HepG2 (cell line): ENCODE measurements around the gene ST6GALNAC3. TPM values are rescaled to one million over a fixed set of nuclear protein-coding genes. Genes with fewer than 3 reads are reported as not detected.

ENCODE experiments used
- ATAC-seq: fragments of 200-7000 bp; cut with Tn5 transposase; 3 replicates; pipeline ENCODE4 v1.9.1; 2020; ENCODE audit warnings: mild to moderate bottlenecking, moderate library complexity
- BruUV-seq: library from RNA; stranded (reverse); fragments of 400-500 nt; replicated peaks from 2 replicates; lab custom pipeline; 2021; lab: Mats Ljungman, UMichigan
- CTCF ChIA-PET: fragments of 300-600 bp; formaldehyde crosslinking; extraction: SDS; loops from one replicate; lab custom pipeline; 2021; ENCODE audit warnings: low total read pairs, inconsistent platforms, low intra/inter-chr PET ratio; lab: Yijun Ruan, JAX
- POLR2A ChIA-PET: fragments of 350-600 bp; sonication (Branson Sonifier 250); formaldehyde crosslinking; loops from one replicate; lab custom pipeline; 2020; ENCODE audit warnings: antibody characterized with exemption, inconsistent platforms; lab: Yijun Ruan, JAX
- DNase-seq: peaks from one replicate; pipeline ENCODE4 v3.0.0-alpha.2; 2015; ENCODE audit warnings: low spot score
- FAIRE-seq: peaks from 3 replicates; lab custom pipeline; 2011; peaks lifted over from hg19 to GRCh38; lab: Jason Lieb, UNC
- H2AFZ ChIP-seq: one replicate; pipeline ENCODE4 v1.6.1; 2011; ENCODE audit warnings: low read length, inconsistent platforms
- H3K27ac ChIP-seq: fragments of 300-600 bp; 3 replicates; pipeline ENCODE4 v1.8.0; 2011; ENCODE audit warnings: mixed run types, mild to moderate bottlenecking, mixed read lengths, low read length, inconsistent platforms; ENCODE audit not compliant: insufficient read depth; ENCODE audit errors: extremely low read length
- H3K27me3 ChIP-seq, 2 experiments: fragments of 200-600 bp in 1 of 2; 2 replicates in 1 of 2; 3 replicates in 1 of 2; pipeline versions ENCODE4 v1.6.0 to v1.8.0; 2011; ENCODE audit warnings: low read length in 2 of 2, mild to moderate bottlenecking in 2 of 2, moderate library complexity in 2 of 2, inconsistent platforms in 1 of 2; ENCODE audit not compliant: insufficient read depth in 2 of 2, control insufficient read depth in 1 of 2
- H3K36me3 ChIP-seq, 2 experiments: fragments of 200-600 bp in 1 of 2; replicated peaks in 1 of 2; 2 replicates in 1 of 2; 3 replicates in 1 of 2; pipeline versions ENCODE4 v1.5.1 to v1.8.0; 2011; ENCODE audit warnings: low read length in 2 of 2, inconsistent platforms in 1 of 2; ENCODE audit not compliant: insufficient read depth in 2 of 2, control insufficient read depth in 1 of 2
- H3K4me1 ChIP-seq: 2 replicates; pipeline ENCODE4 v1.5.1; 2012; ENCODE audit warnings: low read length, inconsistent platforms; ENCODE audit not compliant: insufficient read depth
- H3K4me2 ChIP-seq: 2 replicates; pipeline ENCODE4 v1.6.0; 2011; ENCODE audit warnings: low read depth, low read length, inconsistent platforms
- H3K4me3 ChIP-seq, 3 experiments: fragments of 200-600 bp in 1 of 3; sonication (generic), shearing (Covaris generic) in 1 of 3; replicated peaks in 1 of 3; 2 replicates each; pipeline ENCODE4 v1.5.1; 2011 to 2016; ENCODE audit warnings: low read length in 3 of 3, inconsistent platforms in 2 of 3, low read depth in 2 of 3, mild to moderate bottlenecking in 2 of 3, control low read depth in 1 of 3, mixed read lengths in 1 of 3; ENCODE audit not compliant: insufficient read depth in 1 of 3
- H3K79me2 ChIP-seq: one replicate; pipeline ENCODE4 v1.6.1; 2011; ENCODE audit warnings: low read length, inconsistent platforms; ENCODE audit not compliant: insufficient read depth
- H3K9ac ChIP-seq: 2 replicates; pipeline ENCODE4 v1.6.0; 2011; ENCODE audit warnings: mild to moderate bottlenecking, low read depth, low read length, inconsistent platforms; ENCODE audit not compliant: insufficient read depth
- H3K9me3 ChIP-seq: 2 replicates; pipeline ENCODE4 v1.5.1; 2012; ENCODE audit warnings: mild to moderate bottlenecking, low read length
- H4K20me1 ChIP-seq: 2 replicates; pipeline ENCODE4 v1.6.0; 2011; ENCODE audit warnings: inconsistent platforms, mild to moderate bottlenecking, low read length, moderate library complexity; ENCODE audit not compliant: insufficient read depth
- JDP2 ChIP-seq: sonication (generic); formaldehyde crosslinking; IDR thresholded peaks from 2 replicates; pipeline ENCODE4 v1.8.1; 2022; ENCODE audit warnings: missing genetic modification reagents, borderline replicate concordance
- KLF6 ChIP-seq: IDR thresholded peaks from 2 replicates; pipeline ENCODE4 v1.8.0; 2016; ENCODE audit warnings: missing biosample characterization, missing genetic modification reagents
- NR0B2 ChIP-seq: sonication (generic); formaldehyde crosslinking; IDR thresholded peaks from 2 replicates; pipeline ENCODE4 v1.4.0; 2020; ENCODE audit warnings: mild to moderate bottlenecking, missing genetic modification reagents
- RAD21 ChIP-seq: fragments of 450-650 bp; formaldehyde crosslinking; IDR thresholded peaks from 2 replicates; pipeline ENCODE4 v1.5.0; 2020; ENCODE audit warnings: mild to moderate bottlenecking
- SETDB1 ChIP-seq: sonication (generic); formaldehyde crosslinking; IDR thresholded peaks from 2 replicates; pipeline ENCODE4 v1.5.1; 2020; ENCODE audit warnings: missing genetic modification reagents, mild to moderate bottlenecking, borderline replicate concordance
- ZBTB34 ChIP-seq: sonication (generic); formaldehyde crosslinking; IDR thresholded peaks from 2 replicates; pipeline ENCODE4 v1.8.0; 2022; ENCODE audit warnings: mild to moderate bottlenecking, missing genetic modification reagents
- ZFP37 ChIP-seq: sonication (generic); formaldehyde crosslinking; IDR thresholded peaks from 2 replicates; pipeline ENCODE4 v1.4.0; 2020; ENCODE audit warnings: missing genetic modification reagents, borderline replicate concordance
- ZSCAN9 ChIP-seq: IDR thresholded peaks from 2 replicates; pipeline ENCODE4 v1.6.1; 2016; ENCODE audit warnings: borderline replicate concordance
- WGBS: methylation state at CpG from one replicate; pipeline ENCODE4 v1.1.6; 2017; ENCODE audit warnings: low lambda C conversion rate; 5-methylcytosine and 5-hydroxymethylcytosine counted together
- in situ Hi-C: cut with HindIII; loops from 2 replicates; pipeline ENCODE4 v1.10.0; 2017; ENCODE audit warnings: low pct_unique_long_range_greater_than_20kb; ENCODE audit not compliant: extremely low pct_ligation_motif_present
- intact Hi-C: fragments of 100-400 bp; cut with micrococcal nuclease; formaldehyde crosslinking; loops from one replicate; pipeline ENCODE4 v1.10.0; 2022; ENCODE audit not compliant: unreplicated experiment
- polyA plus RNA-seq, 8 experiments: library from polyadenylated mRNA; depleted of rRNA in 3 of 8; stranded (reverse) in 7 of 8; unstranded in 1 of 8; fragments of >200 nt; fragmentation: Illumina TruSeq in 4 of 8; extraction: Trizol in 4 of 8; gene quantifications; 2 replicates each; pipeline versions ENCODE4 v1.2.1 to v1.2.3, GENCODE V29; 2011 to 2016; ENCODE audit warnings: low read depth in 4 of 8, missing spikeins in 1 of 8, mixed read lengths in 1 of 8; ENCODE audit not compliant: insufficient read depth in 1 of 8
- total RNA-seq, 5 experiments: library from RNA; depleted of rRNA; stranded (reverse); fragments of >200 nt; fragmentation: Illumina TruSeq; extraction: Trizol; gene quantifications; 2 replicates each; pipeline ENCODE4 v1.2.3, GENCODE V29; 2016; ENCODE audit warnings: low read depth in 1 of 5

ST6GALNAC3 gene
- total and polyA plus RNA-seq, 2 of the 13 experiments (the other 11 are each of a cell fraction or from before 2014, with no cell fraction given) = not detected

GRCh38 chr1:76351655-76352054 is 277.1 kb downstream of the ST6GALNAC3 start:
- H3K4me3 ChIP-seq = no peak overlapping the region
- no peaks in the 10 kb centered on the region for H4K20me1 ChIP-seq
- H3K36me3 ChIP-seq = no peaks in the 10 kb centered on the region
- no peaks in the 10 kb centered on the region for H3K79me2 ChIP-seq
- H3K27ac ChIP-seq = no peak overlapping the region
- in situ Hi-C loops (no loop called here), intact Hi-C loops (no loop called here)
- H3K4me1 ChIP-seq = no peaks in the 10 kb centered on the region
- no peak overlapping the region for H3K4me2 ChIP-seq
- no peak for FAIRE-seq
- no peaks in the 10 kb centered on the region for H3K27me3 ChIP-seq
- no peak for TF ChIP-seq JDP2 (CRISPR knock-in tag)
- no peaks in the 10 kb centered on the region for H3K9me3 ChIP-seq
- no peak overlapping the region for H3K9ac ChIP-seq
- ATAC-seq = no peak
- no peak overlapping the region for H2AFZ ChIP-seq
- ChIA-PET POLR2A (no interaction called here), CTCF (no interaction called here)
- no peak for DNase-seq
- WGBS = 1% methylated on average over 3 of the region's 3 CpGs
- BruUV-seq = no TSS peak

- CTCF ChIA-PET = no interaction called here
- DNase-seq (no peak), ATAC-seq (no peak), FAIRE-seq (no peak)
- no peaks in the 10 kb centered on the region for H3K27me3 ChIP-seq
- in situ Hi-C loops = no loop called here
- no peaks in the 10 kb centered on the region for H3K9me3 ChIP-seq
- no peak overlapping the region for H3K9ac ChIP-seq
- intact Hi-C loops = no loop called here
- H4K20me1 ChIP-seq = no peaks in the 10 kb centered on the region
- no TSS peak for BruUV-seq
- H2AFZ ChIP-seq = no peak overlapping the region
- no peak for TF ChIP-seq SETDB1 (CRISPR knock-in tag)
- TF ChIP-seq ZBTB34 (CRISPR knock-in tag) = no peak
- TF ChIP-seq ZFP37 (CRISPR knock-in tag) = no peak
- TF ChIP-seq ZSCAN9 = no peak
- TF ChIP-seq KLF6 = no peak
- TF ChIP-seq RAD21 = no peak
- TF ChIP-seq NR0B2 (CRISPR knock-in tag) = no peak
- no peaks in the 10 kb centered on the region for H3K36me3 ChIP-seq
- POLR2A ChIA-PET = no interaction called here
- no peaks in the 10 kb centered on the region for H3K4me1 ChIP-seq
- WGBS = under 1% methylated on average over 5 of the region's 5 CpGs
- no peak overlapping the region for H3K4me2 ChIP-seq
- H3K4me3 ChIP-seq = no peak overlapping the region
- no peak overlapping the region for H3K27ac ChIP-seq
- no peaks in the 10 kb centered on the region for H3K79me2 ChIP-seq
Observed at GRCh38 chr1:76352741-76353435, 278.3 kb downstream of the ST6GALNAC3 start.
